HG03521 (cell line): ENCODE measurements around the gene NAT10.

ENCODE experiments used
- ATAC-seq: cut with Tn5 transposase; IDR thresholded peaks from one replicate; pipeline ENCODE4 v1.9.1; 2021; ENCODE audit warnings: mild to moderate bottlenecking, moderate library complexity; ENCODE audit not compliant: unreplicated experiment

NAT10 gene

GRCh38 chr11:34148504-34149165, 43.2 kb downstream of the NAT10 start:
- no peak for ATAC-seq

- no peak for ATAC-seq
These were observed 43.8 kb downstream of the NAT10 start for GRCh38 chr11:34149274-34149673.

GRCh38 chr11:34149786-34150185, 44.4 kb downstream of the NAT10 start:
- ATAC-seq = no peak

GRCh38 chr11:34150494-34151151, 45.2 kb downstream of the NAT10 start:
- ATAC-seq = no peak

- ATAC-seq = no peak
These were observed 45.7 kb downstream of the NAT10 start for GRCh38 chr11:34151166-34151565.

- no peak for ATAC-seq
These were observed 46.8 kb downstream of the NAT10 start for GRCh38 chr11:34151916-34152845.

- ATAC-seq = no peak
These were observed 48.8 kb downstream of the NAT10 start for GRCh38 chr11:34154059-34154875.

- ATAC-seq = no peak
These were observed 49.8 kb downstream of the NAT10 start for GRCh38 chr11:34155057-34155756.

GRCh38 chr11:34155757-34156062, 50.3 kb downstream of the NAT10 start:
- ATAC-seq = no peak

GRCh38 chr11:34157163-34157562, 51.7 kb downstream of the NAT10 start:
- ATAC-seq = no peak

GRCh38 chr11:34158661-34159060, 53.2 kb downstream of the NAT10 start:
- no peak for ATAC-seq

GRCh38 chr11:34160049-34160721, 54.8 kb downstream of the NAT10 start:
- no peak for ATAC-seq

- no peak for ATAC-seq
These were observed 55.4 kb downstream of the NAT10 start for GRCh38 chr11:34160791-34161190.

GRCh38 chr11:34161361-34161760, 55.9 kb downstream of the NAT10 start:
- ATAC-seq = no peak

- ATAC-seq = no peak
These were observed 56.5 kb downstream of the NAT10 start for GRCh38 chr11:34161812-34162492.

GRCh38 chr11:34162493-34162820, 57.0 kb downstream of the NAT10 start:
- ATAC-seq = no peak

GRCh38 chr11:34162856-34163255, 57.4 kb downstream of the NAT10 start:
- ATAC-seq = no peak

- ATAC-seq = no peak
These were observed 59.7 kb downstream of the NAT10 start for GRCh38 chr11:34165121-34165520.

GRCh38 chr11:34165786-34166555, 60.5 kb downstream of the NAT10 start:
- no peak for ATAC-seq
